Nephron (organoid): ENCODE results near the gene KLF11.

ENCODE experiments used
- H3K27ac Mint-ChIP-seq, 3 experiments: 2 replicates each; pipeline ENCODE4 v1.8.0; 2020; ENCODE audit warnings: mixed read lengths in 3 of 3, mild to moderate bottlenecking in 2 of 3, moderate library complexity in 1 of 3
- H3K27me3 Mint-ChIP-seq: 2 replicates; pipeline ENCODE4 v1.8.0; 2021; ENCODE audit warnings: low read depth, mild to moderate bottlenecking, moderate library complexity, mixed read lengths
- H3K36me3 Mint-ChIP-seq: 2 replicates; pipeline ENCODE4 v1.8.0; 2020; ENCODE audit warnings: low read depth, mixed read lengths
- H3K4me1 Mint-ChIP-seq: 2 replicates; pipeline ENCODE4 v1.8.0; 2020; ENCODE audit warnings: mixed read lengths
- H3K4me3 Mint-ChIP-seq, 3 experiments: 2 replicates each; pipeline ENCODE4 v1.8.0; 2020; ENCODE audit warnings: mild to moderate bottlenecking in 3 of 3, mixed read lengths in 3 of 3, moderate library complexity in 2 of 3
- H3K9me3 Mint-ChIP-seq: 2 replicates; pipeline ENCODE4 v1.8.0; 2020; ENCODE audit warnings: mixed read lengths
- TF ChIP-seq, protein P1 (sequence below), 3 experiments: fragments of 200-600 bp; sonication (generic); IDR thresholded peaks; one replicate each; pipeline ENCODE4 v1.5.0; 2021; ENCODE audit warnings: antibody characterized with exemption in 3 of 3; ENCODE audit not compliant: unreplicated experiment in 3 of 3

The KLF11 gene

DNA sequence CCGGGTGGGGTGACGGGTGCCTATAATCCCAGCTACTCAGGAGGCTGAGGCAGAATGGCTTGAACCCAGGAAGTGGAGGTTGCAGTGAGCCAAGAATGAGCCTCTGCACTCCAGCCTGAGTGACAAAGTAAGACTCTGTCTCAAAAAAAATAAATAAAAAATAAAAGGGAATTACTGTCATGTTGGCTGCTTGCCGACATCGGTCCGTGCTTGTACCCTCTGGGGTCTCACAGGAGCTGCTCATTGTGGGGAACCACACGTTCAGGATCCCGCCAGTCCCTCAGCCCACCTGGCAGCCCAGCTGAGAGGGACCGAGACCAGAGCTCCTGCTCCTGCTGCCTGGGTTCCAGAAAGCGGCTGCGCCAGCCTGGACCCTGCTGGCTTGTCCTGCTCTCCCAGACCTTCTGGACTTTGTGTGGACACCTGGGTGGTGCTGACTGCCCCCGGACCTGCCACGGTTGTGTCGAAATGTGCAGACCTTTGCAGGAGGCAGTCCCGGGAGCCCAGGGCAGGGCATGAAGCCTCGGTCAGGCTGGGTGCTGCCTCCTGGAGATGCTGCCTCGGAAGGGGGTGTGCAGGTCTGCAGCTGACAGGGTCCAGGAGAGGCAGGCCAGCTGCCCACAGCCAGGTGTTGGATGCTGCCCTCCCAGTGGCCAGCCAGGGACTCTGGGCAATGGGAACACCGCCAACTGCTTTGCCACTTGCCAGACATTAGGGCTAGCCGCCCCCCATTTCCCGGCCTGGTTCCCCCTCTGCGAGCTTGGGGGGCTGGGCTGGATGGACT is 16.4 kb downstream of the KLF11 start:
- H3K27ac Mint-ChIP-seq: peak overlapping the region in 1 of 3 experiments; percentile 59
- no peaks in the 10 kb centered on the region for H3K27me3 Mint-ChIP-seq
- TF ChIP-seq, protein P1, sequence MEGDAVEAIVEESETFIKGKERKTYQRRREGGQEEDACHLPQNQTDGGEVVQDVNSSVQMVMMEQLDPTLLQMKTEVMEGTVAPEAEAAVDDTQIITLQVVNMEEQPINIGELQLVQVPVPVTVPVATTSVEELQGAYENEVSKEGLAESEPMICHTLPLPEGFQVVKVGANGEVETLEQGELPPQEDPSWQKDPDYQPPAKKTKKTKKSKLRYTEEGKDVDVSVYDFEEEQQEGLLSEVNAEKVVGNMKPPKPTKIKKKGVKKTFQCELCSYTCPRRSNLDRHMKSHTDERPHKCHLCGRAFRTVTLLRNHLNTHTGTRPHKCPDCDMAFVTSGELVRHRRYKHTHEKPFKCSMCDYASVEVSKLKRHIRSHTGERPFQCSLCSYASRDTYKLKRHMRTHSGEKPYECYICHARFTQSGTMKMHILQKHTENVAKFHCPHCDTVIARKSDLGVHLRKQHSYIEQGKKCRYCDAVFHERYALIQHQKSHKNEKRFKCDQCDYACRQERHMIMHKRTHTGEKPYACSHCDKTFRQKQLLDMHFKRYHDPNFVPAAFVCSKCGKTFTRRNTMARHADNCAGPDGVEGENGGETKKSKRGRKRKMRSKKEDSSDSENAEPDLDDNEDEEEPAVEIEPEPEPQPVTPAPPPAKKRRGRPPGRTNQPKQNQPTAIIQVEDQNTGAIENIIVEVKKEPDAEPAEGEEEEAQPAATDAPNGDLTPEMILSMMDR (IDR thresholded peaks at IDR 0.05; ENCODE audit: unreplicated experiment in 3 of 3): no peak
- H3K9me3 Mint-ChIP-seq: no peaks in the 10 kb centered on the region
- peaks cover 15% of the 10 kb centered on the region for H3K36me3 Mint-ChIP-seq
- H3K4me3 Mint-ChIP-seq: peak overlapping the region in 1 of 3 experiments; percentile 42
- H3K4me1 Mint-ChIP-seq: peaks cover 15% of the 10 kb centered on the region

DNA sequence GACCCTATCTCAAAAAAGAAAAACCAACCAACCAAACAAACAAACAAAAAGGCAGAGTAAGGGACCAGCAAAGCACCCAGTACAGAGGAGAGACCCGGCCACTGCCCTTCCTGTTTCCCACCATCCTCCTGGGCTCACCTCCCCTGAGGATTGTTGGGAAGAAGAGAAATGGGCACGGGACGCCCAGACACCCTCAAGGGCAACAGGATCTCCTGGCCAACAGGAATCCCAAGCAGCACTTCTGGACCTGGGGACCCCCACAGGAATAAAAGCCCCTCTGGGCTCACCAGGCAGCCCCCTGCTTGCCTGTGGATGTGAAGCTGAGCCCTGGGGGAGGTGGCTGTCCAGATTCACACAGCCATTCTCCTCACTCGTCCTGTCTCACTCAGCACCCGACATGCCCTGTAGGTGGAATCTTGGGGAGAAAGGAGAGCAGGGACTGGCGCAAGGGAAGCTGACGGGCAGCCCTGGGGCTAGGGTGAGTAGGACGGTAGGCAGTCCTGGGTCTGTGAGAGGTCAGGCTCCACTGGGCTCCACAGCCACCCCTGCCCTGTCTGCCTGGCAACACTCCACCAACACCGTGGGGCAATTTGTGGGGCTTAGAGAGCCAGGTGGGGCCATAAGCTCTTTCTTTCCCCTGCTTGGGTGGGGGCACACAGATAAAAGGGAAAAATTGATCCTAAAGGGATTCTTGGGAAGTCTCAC is 18.0 kb downstream of the KLF11 start:
- Mint-ChIP-seq H3K36me3 (peaks cover 7% of the 10 kb centered on the region), H3K4me1 (peaks cover 8% of the 10 kb centered on the region), H3K27ac (no peak overlapping the region), H3K9me3 (no peaks in the 10 kb centered on the region), H3K27me3 (no peaks in the 10 kb centered on the region), H3K4me3 (no peak overlapping the region)
- TF ChIP-seq, protein P1 (IDR thresholded peaks at IDR 0.05; ENCODE audit: unreplicated experiment in 3 of 3): no peak

DNA sequence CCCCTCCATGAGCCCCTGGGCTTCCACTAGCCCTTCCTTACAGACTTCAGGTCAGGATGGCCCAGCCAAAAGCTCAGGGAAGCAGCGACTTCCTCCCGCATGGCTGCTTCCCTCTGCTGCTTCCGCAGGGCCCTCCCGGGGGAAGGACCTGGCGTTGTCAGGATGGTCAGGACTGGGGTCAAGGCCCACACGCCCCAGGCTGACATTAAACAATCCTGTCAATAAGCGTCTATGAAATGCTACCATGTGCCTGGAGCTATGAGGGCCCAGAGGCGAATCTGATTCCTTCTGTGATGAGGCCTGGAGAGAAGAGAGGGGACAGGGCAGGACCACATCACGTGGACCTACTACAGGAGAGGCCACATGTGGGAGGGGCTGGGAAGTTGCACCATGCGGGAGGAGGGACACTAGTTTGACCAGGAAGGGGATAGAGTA is 19.6 kb downstream of the KLF11 start:
- Mint-ChIP-seq H3K4me1 (no peaks in the 10 kb centered on the region), H3K27me3 (no peaks in the 10 kb centered on the region), H3K4me3 (no peak overlapping the region), H3K9me3 (peaks cover 3% of the 10 kb centered on the region), H3K27ac (no peak overlapping the region), H3K36me3 (peaks cover 8% of the 10 kb centered on the region)
- TF ChIP-seq, protein P1 (IDR thresholded peaks at IDR 0.05; ENCODE audit: unreplicated experiment in 3 of 3): no peak

DNA sequence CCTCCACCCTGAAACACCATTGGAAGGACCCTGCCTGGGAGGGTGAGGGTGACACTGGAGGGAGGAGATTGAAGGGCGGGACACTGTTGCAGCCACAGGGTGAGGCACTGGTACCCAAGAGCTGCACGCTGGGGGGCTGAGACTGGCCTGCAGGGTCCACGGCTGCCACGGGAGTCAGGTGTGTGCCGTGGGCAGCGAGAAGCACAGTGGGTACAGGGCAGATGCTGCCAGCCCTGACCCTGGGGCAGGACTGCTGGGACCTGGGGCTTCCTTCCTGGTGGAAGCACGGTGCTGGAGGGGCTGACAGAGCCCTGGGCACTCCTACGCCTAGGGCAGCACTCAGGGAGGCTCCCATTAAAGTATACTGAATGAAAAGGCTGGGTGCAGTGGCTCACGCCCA is 20.2 kb downstream of the KLF11 start:
- no peak overlapping the region for H3K4me3 Mint-ChIP-seq
- TF ChIP-seq, protein P1 (IDR thresholded peaks at IDR 0.05; ENCODE audit: unreplicated experiment in 3 of 3): no peak
- peaks cover 7% of the 10 kb centered on the region for H3K9me3 Mint-ChIP-seq
- H3K27me3 Mint-ChIP-seq: no peaks in the 10 kb centered on the region
- peaks cover 14% of the 10 kb centered on the region for H3K36me3 Mint-ChIP-seq
- no peaks in the 10 kb centered on the region for H3K4me1 Mint-ChIP-seq
- no peak overlapping the region for H3K27ac Mint-ChIP-seq

DNA sequence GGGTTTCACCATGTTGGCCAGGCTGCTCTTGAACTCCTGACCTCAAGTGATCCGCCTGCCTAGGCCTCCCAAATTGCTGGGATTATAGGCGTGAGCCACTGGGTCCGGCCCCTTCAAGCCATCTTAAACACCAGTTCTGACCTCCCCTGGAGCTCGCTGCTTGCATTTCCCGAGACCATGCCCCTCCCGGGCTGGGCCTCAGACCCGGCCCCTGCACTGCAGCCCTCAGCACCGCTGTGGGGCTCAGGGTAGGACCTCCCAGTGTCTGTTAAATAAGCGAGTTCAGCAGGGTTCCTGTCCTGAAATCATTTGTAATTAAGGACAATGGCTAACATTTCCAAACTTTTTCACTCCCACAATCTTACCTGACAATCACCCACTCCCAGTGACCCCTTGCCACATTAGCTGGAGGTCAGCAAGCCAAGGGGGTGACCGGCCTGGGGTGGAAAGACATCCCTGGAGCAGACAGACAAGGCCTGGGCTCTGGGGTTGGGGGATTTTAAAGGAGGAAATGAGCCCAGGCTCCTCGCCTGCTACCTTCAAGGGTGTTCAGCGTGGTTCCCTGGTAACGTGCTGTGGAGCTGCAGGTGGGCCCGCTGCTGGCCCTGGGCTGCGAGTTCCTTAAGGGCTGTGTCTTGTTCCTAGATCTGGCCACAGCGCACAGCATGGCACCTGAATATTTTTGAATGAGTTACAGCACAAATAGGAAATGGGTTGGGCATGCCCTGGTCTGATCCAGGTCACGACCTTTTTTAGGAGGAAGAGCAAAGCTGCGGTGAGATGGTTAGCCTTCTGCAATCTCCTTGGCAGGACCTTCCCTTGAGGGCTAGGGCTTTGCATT is 21.8 kb downstream of the KLF11 start:
- TF ChIP-seq, protein P1 (IDR thresholded peaks at IDR 0.05; ENCODE audit: unreplicated experiment in 3 of 3): no peak
- peaks cover 7% of the 10 kb centered on the region for H3K9me3 Mint-ChIP-seq
- no peak overlapping the region for H3K27ac Mint-ChIP-seq
- no peaks in the 10 kb centered on the region for H3K27me3 Mint-ChIP-seq
- no peaks in the 10 kb centered on the region for H3K4me1 Mint-ChIP-seq
- peaks cover 14% of the 10 kb centered on the region for H3K36me3 Mint-ChIP-seq
- no peak overlapping the region for H3K4me3 Mint-ChIP-seq
